Amniotic stem cell (primary cell): ENCODE data around the gene ZNF808.
"Not testable (repeated sequence)": the region's sequence is repeated elsewhere in the genome, so short reads cannot be mapped to it uniquely, and the experiment has no call there.

Experiments
- DNase-seq: peaks from one replicate; lab custom pipeline; 2025; lab: John Stamatoyannopoulos, UW

The ZNF808 gene

GRCh38 chr19:52535771-52536447, 8.4 kb downstream of the ZNF808 start:
- DNase-seq: peak; percentile 66

GRCh38 chr19:52536448-52536800, 9.0 kb downstream of the ZNF808 start:
- DNase-seq: no peak

- not testable (repeated sequence) for DNase-seq
These were observed 11.3 kb downstream of the ZNF808 start for GRCh38 chr19:52538815-52539214.

- not testable (repeated sequence) for DNase-seq
These were observed 13.7 kb downstream of the ZNF808 start for GRCh38 chr19:52541176-52541575.

GRCh38 chr19:52541608-52542007, 14.1 kb downstream of the ZNF808 start:
- DNase-seq: no peak

- not testable (repeated sequence) for DNase-seq
These were observed 15.1 kb downstream of the ZNF808 start for GRCh38 chr19:52542541-52542940.

GRCh38 chr19:52542984-52543664, 15.7 kb downstream of the ZNF808 start:
- DNase-seq: no peak

- no peak for DNase-seq
These were observed 26.9 kb downstream of the ZNF808 start for GRCh38 chr19:52554216-52554971.

- DNase-seq: no peak
These were observed 29.9 kb downstream of the ZNF808 start for GRCh38 chr19:52557231-52557995.

GRCh38 chr19:52558732-52559445, 31.4 kb downstream of the ZNF808 start:
- not testable (repeated sequence) for DNase-seq

- not testable (repeated sequence) for DNase-seq
These were observed 34.1 kb downstream of the ZNF808 start for GRCh38 chr19:52561611-52562010.

- DNase-seq: no peak
These were observed 38.7 kb downstream of the ZNF808 start for GRCh38 chr19:52566121-52566520.

GRCh38 chr19:52566588-52566987, 39.1 kb downstream of the ZNF808 start:
- no peak for DNase-seq

GRCh38 chr19:52567921-52568320, 40.5 kb downstream of the ZNF808 start:
- no peak for DNase-seq

- DNase-seq: not testable (repeated sequence)
These were observed 42.2 kb downstream of the ZNF808 start for GRCh38 chr19:52569638-52569999.

- peak; percentile 76 for DNase-seq
These were observed 42.8 kb downstream of the ZNF808 start, which contains the start of gene ZNF701 for GRCh38 chr19:52570000-52570861. ZNF701 (plus strand) TSS chr19:52570287; CDS start chr19:52574148, 3,861 bp downstream.

GRCh38 chr19:52584736-52585440, 57.4 kb downstream of the ZNF808 start:
- DNase-seq: no peak

GRCh38 chr19:52585604-52586003, 58.1 kb downstream of the ZNF808 start:
- no peak for DNase-seq

- DNase-seq: no peak
These were observed 63.3 kb downstream of the ZNF808 start for GRCh38 chr19:52590728-52591127.

GRCh38 chr19:52592301-52592700, 64.8 kb downstream of the ZNF808 start:
- no peak for DNase-seq
